GM23338 (cell line): ENCODE data around the gene PHYH. TPM values are rescaled to one million over a fixed set of nuclear protein-coding genes. Genes with fewer than 3 reads are reported as not detected.
"Not testable (repeated sequence)": the region's sequence is repeated elsewhere in the genome, so short reads cannot be mapped to it uniquely, and the experiment has no call there.

ENCODE experiments used
- ATAC-seq: fragments of 200-7000 bp; cut with Tn5 transposase; 3 replicates; pipeline ENCODE4 v1.9.1; 2020
- DNase-seq: peaks from one replicate; pipeline ENCODE4 v3.0.0-alpha.2; 2015; ENCODE audit warnings: low spot score
- H2AFZ ChIP-seq: fragments of 200-600 bp; sonication (generic); 2 replicates; pipeline ENCODE4 v1.8.0; 2016; ENCODE audit warnings: antibody characterized with exemption, mild to moderate bottlenecking, moderate library complexity
- H3F3A ChIP-seq: fragments of 200-600 bp; sonication (generic); replicated peaks from 2 replicates; pipeline ENCODE4 v1.8.0; 2017; ENCODE audit warnings: antibody characterized with exemption, mixed run types, low read depth
- H3K27ac ChIP-seq: fragments of 200-600 bp; sonication (generic); 2 replicates; pipeline ENCODE4 v1.6.1; 2016; ENCODE audit warnings: low read depth
- H3K27me3 ChIP-seq: fragments of 200-600 bp; sonication (generic); 2 replicates; pipeline ENCODE4 v1.8.0; 2016; ENCODE audit warnings: mild to moderate bottlenecking, mixed run types, moderate library complexity; ENCODE audit not compliant: insufficient read depth
- H3K36me3 ChIP-seq: fragments of 200-600 bp; sonication (generic); 2 replicates; pipeline ENCODE4 v1.8.0; 2016; ENCODE audit warnings: mild to moderate bottlenecking; ENCODE audit not compliant: insufficient read depth
- H3K4me1 ChIP-seq: fragments of 200-600 bp; sonication (generic); 2 replicates; pipeline ENCODE4 v1.8.0; 2016; ENCODE audit warnings: mild to moderate bottlenecking, moderate library complexity; ENCODE audit not compliant: insufficient read depth
- H3K4me2 ChIP-seq: fragments of 200-600 bp; sonication (generic); 2 replicates; pipeline ENCODE4 v1.7.1; 2017; ENCODE audit warnings: mixed run types
- H3K4me3 ChIP-seq: fragments of 200-600 bp; sonication (generic); 2 replicates; pipeline ENCODE4 v1.6.1; 2016; ENCODE audit warnings: mixed run types
- H3K79me2 ChIP-seq: fragments of 200-600 bp; sonication (generic); replicated peaks from 2 replicates; pipeline ENCODE4 v1.8.0; 2017; ENCODE audit warnings: mild to moderate bottlenecking; ENCODE audit not compliant: insufficient read depth
- H3K9me2 ChIP-seq: fragments of 200-600 bp; sonication (generic); 2 replicates; pipeline ENCODE4 v1.8.0; 2017; ENCODE audit not compliant: insufficient read depth
- H4K20me1 ChIP-seq: fragments of 200-600 bp; sonication (generic); replicated peaks from 2 replicates; pipeline ENCODE4 v1.8.0; 2017; ENCODE audit warnings: mild to moderate bottlenecking; ENCODE audit not compliant: insufficient read depth
- H3K27ac Mint-ChIP-seq: 2 replicates; pipeline ENCODE4 v1.8.0; 2020; ENCODE audit warnings: inconsistent platforms, mild to moderate bottlenecking, moderate library complexity, mixed read lengths
- H3K27me3 Mint-ChIP-seq: 3 replicates; pipeline ENCODE4 v1.8.0; 2022; ENCODE audit warnings: low read depth, mild to moderate bottlenecking, moderate library complexity, mixed read lengths, inconsistent platforms; ENCODE audit not compliant: insufficient read depth, poor library complexity
- H3K36me3 Mint-ChIP-seq: 3 replicates; pipeline ENCODE4 v1.8.0; 2021; ENCODE audit warnings: low read depth, mild to moderate bottlenecking, inconsistent platforms, moderate library complexity, mixed read lengths
- H3K4me1 Mint-ChIP-seq: 3 replicates; pipeline ENCODE4 v1.8.0; 2020; ENCODE audit warnings: mild to moderate bottlenecking, inconsistent platforms, mixed read lengths
- H3K4me3 Mint-ChIP-seq: 3 replicates; pipeline ENCODE4 v1.8.0; 2021; ENCODE audit warnings: moderate library complexity, mild to moderate bottlenecking, inconsistent platforms, mixed read lengths
- H3K9me3 Mint-ChIP-seq: 3 replicates; pipeline ENCODE4 v1.8.0; 2020; ENCODE audit warnings: moderate library complexity, mild to moderate bottlenecking, inconsistent platforms, mixed read lengths
- JUNB ChIP-seq: IDR thresholded peaks from one replicate; pipeline ENCODE4 v1.6.1; 2016; ENCODE audit warnings: antibody characterized with exemption; ENCODE audit not compliant: unreplicated experiment
- NANOG ChIP-seq: IDR thresholded peaks from 2 replicates; pipeline ENCODE4 v1.6.1; 2016; ENCODE audit warnings: antibody characterized with exemption, borderline replicate concordance
- POLR2AphosphoS5 ChIP-seq: IDR thresholded peaks from 2 replicates; pipeline ENCODE4 v1.6.1; 2016; ENCODE audit warnings: antibody characterized with exemption, low read depth
- STAT1 ChIP-seq: IDR thresholded peaks from one replicate; pipeline ENCODE4 v1.6.1; 2016; ENCODE audit warnings: antibody characterized with exemption; ENCODE audit not compliant: unreplicated experiment
- ZNF114 ChIP-seq: fragments of 250-450 bp; sonication (Bioruptor Pico); IDR thresholded peaks from 2 replicates; pipeline ENCODE4 v1.5.0; 2020; ENCODE audit warnings: mild to moderate bottlenecking, moderate library complexity
- ZNF462 ChIP-seq: fragments of 250-450 bp; sonication (Bioruptor Pico); IDR thresholded peaks from 2 replicates; pipeline ENCODE4 v1.5.0; 2020; ENCODE audit warnings: mild to moderate bottlenecking, moderate library complexity
- polyA plus RNA-seq: library from polyadenylated mRNA; unstranded; fragments of >200 nt; fragmentation: Nextera tagmentation; extraction: Ambion mirVana; gene quantifications from 2 replicates; pipeline ENCODE4 v1.2.1, GENCODE V29; 2016
- total RNA-seq: library from RNA; depleted of rRNA; stranded (reverse); fragments of >200 nt; shearing (Covaris generic); gene quantifications from 2 replicates; pipeline ENCODE4 v1.2.3, GENCODE V29; 2014
- TF ChIP-seq, protein P1 (sequence below), 2 experiments: fragments of 200-600 bp in 1 of 2; sonication (generic) in 1 of 2; conservative IDR thresholded peaks; 2 replicates each; pipeline versions ENCODE4 v1.5.1 to v1.6.1; 2016 to 2017; ENCODE audit warnings: antibody characterized with exemption in 2 of 2, low read depth in 2 of 2, mild to moderate bottlenecking in 2 of 2, moderate library complexity in 1 of 2
- TF ChIP-seq, protein P2 (sequence below): IDR thresholded peaks from 2 replicates; pipeline ENCODE4 v1.6.1; 2016; ENCODE audit warnings: antibody characterized with exemption

The PHYH gene
- total and polyA plus RNA-seq, 2 experiments from 2014 or later, result 10.9 to 29.8 TPM

DNA sequence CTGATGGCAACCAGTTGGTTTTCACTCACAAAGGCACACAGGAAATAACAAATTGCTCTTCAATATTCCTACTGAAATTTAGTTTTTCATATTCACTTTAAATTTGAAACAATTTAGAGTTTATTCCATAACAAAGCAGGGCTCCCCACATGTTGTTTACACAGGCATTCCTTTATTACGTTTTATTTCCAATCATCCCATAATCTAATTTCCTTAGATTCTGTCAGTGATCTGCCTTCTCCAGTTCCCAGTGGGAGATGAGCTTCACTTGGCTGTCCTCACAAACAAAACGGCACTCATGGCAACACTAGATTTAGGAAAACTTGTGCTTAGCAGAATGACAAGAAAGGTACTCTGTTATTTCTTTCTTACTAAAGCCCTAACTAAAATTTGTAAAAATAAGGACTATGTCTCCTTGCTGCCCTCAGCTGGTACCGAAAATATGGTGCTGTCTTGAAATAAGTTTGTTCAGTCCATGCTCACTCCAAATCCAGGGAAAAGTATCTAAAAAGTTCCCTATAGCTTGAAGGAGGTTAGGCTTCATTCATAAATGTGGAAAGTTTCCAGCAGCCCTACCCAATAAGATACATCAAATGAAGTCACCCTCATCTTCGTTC, 23.0 kb downstream of the PHYH start:
- Mint-ChIP-seq H3K27ac (no peak overlapping the region), H3K27me3 (peaks cover 3% of the 10 kb centered on the region), H3K4me1 (peaks cover 15% of the 10 kb centered on the region), H3K36me3 (peaks cover 5% of the 10 kb centered on the region; the same call in 2 of the 3 replicates), H3K4me3 (no peak overlapping the region), H3K9me3 (no peaks in the 10 kb centered on the region)
- no peak for TF ChIP-seq NANOG
- TF ChIP-seq, protein P1, sequence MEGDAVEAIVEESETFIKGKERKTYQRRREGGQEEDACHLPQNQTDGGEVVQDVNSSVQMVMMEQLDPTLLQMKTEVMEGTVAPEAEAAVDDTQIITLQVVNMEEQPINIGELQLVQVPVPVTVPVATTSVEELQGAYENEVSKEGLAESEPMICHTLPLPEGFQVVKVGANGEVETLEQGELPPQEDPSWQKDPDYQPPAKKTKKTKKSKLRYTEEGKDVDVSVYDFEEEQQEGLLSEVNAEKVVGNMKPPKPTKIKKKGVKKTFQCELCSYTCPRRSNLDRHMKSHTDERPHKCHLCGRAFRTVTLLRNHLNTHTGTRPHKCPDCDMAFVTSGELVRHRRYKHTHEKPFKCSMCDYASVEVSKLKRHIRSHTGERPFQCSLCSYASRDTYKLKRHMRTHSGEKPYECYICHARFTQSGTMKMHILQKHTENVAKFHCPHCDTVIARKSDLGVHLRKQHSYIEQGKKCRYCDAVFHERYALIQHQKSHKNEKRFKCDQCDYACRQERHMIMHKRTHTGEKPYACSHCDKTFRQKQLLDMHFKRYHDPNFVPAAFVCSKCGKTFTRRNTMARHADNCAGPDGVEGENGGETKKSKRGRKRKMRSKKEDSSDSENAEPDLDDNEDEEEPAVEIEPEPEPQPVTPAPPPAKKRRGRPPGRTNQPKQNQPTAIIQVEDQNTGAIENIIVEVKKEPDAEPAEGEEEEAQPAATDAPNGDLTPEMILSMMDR (conservative IDR thresholded peaks at IDR 0.05; ENCODE audit: low read depth in 2 of 2), result peak; percentile 34 to 41
- Histone ChIP-seq H3K4me3 (no peak overlapping the region), H4K20me1 (no peaks in the 10 kb centered on the region), H3K27me3 (no peaks in the 10 kb centered on the region), H3K79me2 (no peaks in the 10 kb centered on the region), H3K9me2 (no peaks in the 10 kb centered on the region), H3K36me3 (no peaks in the 10 kb centered on the region), H2AFZ (no peak overlapping the region), H3K4me1 (peaks cover 11% of the 10 kb centered on the region), H3K27ac (no peak overlapping the region; the same call in 1 of the 2 replicates), H3F3A (peaks cover 9% of the 10 kb centered on the region; the same call in 1 of the 2 replicates), H3K4me2 (no peak overlapping the region)
- ATAC-seq, result no peak
- DNase-seq, result no peak

- not testable (repeated sequence) for H3K9me2 ChIP-seq, H3K27ac ChIP-seq, DNase-seq, H3K36me3 ChIP-seq, H2AFZ ChIP-seq, ATAC-seq, H4K20me1 ChIP-seq, H3K4me2 ChIP-seq, H3K4me3 ChIP-seq, H3K27me3 Mint-ChIP-seq, H3K9me3 Mint-ChIP-seq, H3K79me2 ChIP-seq, H3K27me3 ChIP-seq, H3K4me3 Mint-ChIP-seq, H3K36me3 Mint-ChIP-seq, H3K27ac Mint-ChIP-seq
- Histone ChIP-seq H3K4me1 (peaks cover 17% of the 10 kb centered on the region), H3F3A (peaks cover 12% of the 10 kb centered on the region; the same call in 1 of the 2 replicates)
- H3K4me1 Mint-ChIP-seq, result peaks cover 23% of the 10 kb centered on the region
Measured at GRCh38 chr10:13276146-13276545, 23.7 kb downstream of the PHYH start.

GRCh38 chr10:13272164-13272571, 27.7 kb downstream of the PHYH start:
- no peak overlapping the region for H3K4me3 ChIP-seq
- H3K4me1 Mint-ChIP-seq, result peaks cover 39% of the 10 kb centered on the region
- 0 out of 3 replicates have a peak, but pooled peaks cover 2% of the 10 kb centered on the region for H3K36me3 Mint-ChIP-seq
- H3K27ac Mint-ChIP-seq, result peak overlapping the region; percentile 47
- H3K79me2 ChIP-seq, result no peaks in the 10 kb centered on the region
- ATAC-seq, result peak; percentile 42
- H3K4me1 ChIP-seq, result peaks cover 30% of the 10 kb centered on the region
- H4K20me1 ChIP-seq, result no peaks in the 10 kb centered on the region
- peak overlapping the region; percentile 37 for H3K4me2 ChIP-seq
- peak; percentile 48 for DNase-seq
- H3F3A ChIP-seq, result peaks cover 12% of the 10 kb centered on the region
- H2AFZ ChIP-seq, result peak overlapping the region; percentile 98
- peaks cover 13% of the 10 kb centered on the region for H3K27me3 Mint-ChIP-seq
- peak overlapping the region; percentile 81 for H3K27ac ChIP-seq
- H3K4me3 Mint-ChIP-seq, result no peak overlapping the region
- H3K9me2 ChIP-seq, result no peaks in the 10 kb centered on the region
- no peaks in the 10 kb centered on the region for H3K36me3 ChIP-seq
- no peaks in the 10 kb centered on the region for H3K9me3 Mint-ChIP-seq
- no peaks in the 10 kb centered on the region for H3K27me3 ChIP-seq
- no peak for TF ChIP-seq ZNF462 (CRISPR knock-in tag)
- no peak for TF ChIP-seq NANOG
- TF ChIP-seq ZNF114, result no peak
- TF ChIP-seq STAT1, result no peak
- TF ChIP-seq POLR2AphosphoS5, result no peak
- TF ChIP-seq, protein P2, sequence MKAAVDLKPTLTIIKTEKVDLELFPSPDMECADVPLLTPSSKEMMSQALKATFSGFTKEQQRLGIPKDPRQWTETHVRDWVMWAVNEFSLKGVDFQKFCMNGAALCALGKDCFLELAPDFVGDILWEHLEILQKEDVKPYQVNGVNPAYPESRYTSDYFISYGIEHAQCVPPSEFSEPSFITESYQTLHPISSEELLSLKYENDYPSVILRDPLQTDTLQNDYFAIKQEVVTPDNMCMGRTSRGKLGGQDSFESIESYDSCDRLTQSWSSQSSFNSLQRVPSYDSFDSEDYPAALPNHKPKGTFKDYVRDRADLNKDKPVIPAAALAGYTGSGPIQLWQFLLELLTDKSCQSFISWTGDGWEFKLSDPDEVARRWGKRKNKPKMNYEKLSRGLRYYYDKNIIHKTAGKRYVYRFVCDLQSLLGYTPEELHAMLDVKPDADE, result no peak
- TF ChIP-seq JUNB, result no peak
